Measurements from ENCODE around the gene FAIM. TPM values are rescaled to one million over a fixed set of nuclear protein-coding genes. Genes with fewer than 3 reads are reported as not detected.

FAIM gene
- polyA plus RNA-seq, 3 donors from 2014 or later: 3.8 to 18.4 (median 17.7) TPM

GRCh38 chr3:138624518-138624917 lies 15.9 kb downstream of the FAIM start:
- Mint-ChIP-seq H3K27me3 (ENCODE audit: low read depth in 3 of 3) (no peaks in the 10 kb centered on the region), H3K36me3 (peaks cover under 1 to 24% (median 18%) of the 10 kb centered on the region in 3 donors), H3K27ac (no peak overlapping the region), H3K4me3 (no peak overlapping the region), H3K9me3 (no peaks in the 10 kb centered on the region), H3K4me1 (no peaks in the 10 kb centered on the region)
- no peak for DNase-seq

- no peaks in the 10 kb centered on the region for H3K9me3 Mint-ChIP-seq
- H3K27me3 Mint-ChIP-seq (ENCODE audit: low read depth in 3 of 3): no peaks in the 10 kb centered on the region
- peaks cover 5 to 31% (median 21%) of the 10 kb centered on the region in 3 donors for H3K36me3 Mint-ChIP-seq
- no peak overlapping the region for H3K27ac Mint-ChIP-seq
- no peaks in the 10 kb centered on the region for H3K4me1 Mint-ChIP-seq
- no peak for DNase-seq
- H3K4me3 Mint-ChIP-seq: no peak overlapping the region
Measured at GRCh38 chr3:138625707-138626365, 17.3 kb downstream of the FAIM start.

- no peaks in the 10 kb centered on the region for H3K4me1 Mint-ChIP-seq
- H3K9me3 Mint-ChIP-seq: no peaks in the 10 kb centered on the region
- DNase-seq: no peak
- H3K36me3 Mint-ChIP-seq: peaks cover 16 to 41% (median 20%) of the 10 kb centered on the region in 3 donors
- H3K27me3 Mint-ChIP-seq (ENCODE audit: low read depth in 3 of 3): no peaks in the 10 kb centered on the region
- H3K27ac Mint-ChIP-seq: no peak overlapping the region
- no peak overlapping the region for H3K4me3 Mint-ChIP-seq
Measured at GRCh38 chr3:138629526-138629925, 21.0 kb downstream of the FAIM start.

DNA sequence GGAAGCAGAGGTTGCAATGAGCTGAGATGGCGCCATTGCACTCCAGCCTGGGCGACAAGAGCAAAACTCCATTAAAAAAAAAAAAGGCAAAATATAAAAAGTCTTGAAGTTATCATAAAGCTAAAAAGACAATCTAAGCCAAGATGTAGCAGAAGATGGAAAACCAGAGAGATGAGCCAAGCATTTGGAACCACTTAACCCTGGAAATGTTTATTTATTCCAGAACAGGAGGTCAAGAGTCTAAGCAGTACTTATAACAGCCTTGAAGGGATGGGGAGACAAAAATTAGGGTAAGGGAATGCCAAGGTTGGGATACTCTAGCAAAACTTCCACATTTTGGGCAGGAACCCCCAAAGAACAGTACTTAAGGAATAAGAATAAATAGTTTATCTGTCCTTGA lies 30.1 kb downstream of the FAIM start:
- no peak for DNase-seq
- H3K27ac Mint-ChIP-seq: no peak overlapping the region
- H3K36me3 Mint-ChIP-seq: peaks cover 14 to 25% (median 21%) of the 10 kb centered on the region in 3 donors
- H3K27me3 Mint-ChIP-seq (ENCODE audit: low read depth in 3 of 3): peaks cover 0 to 3% (median 0%) of the 10 kb centered on the region in 3 donors
- H3K4me1 Mint-ChIP-seq: no peaks in the 10 kb centered on the region
- H3K9me3 Mint-ChIP-seq: peaks cover 2 to 14% (median 11%) of the 10 kb centered on the region in 6 donors
- H3K4me3 Mint-ChIP-seq: no peak overlapping the region

- no peaks in the 10 kb centered on the region for H3K4me1 Mint-ChIP-seq
- H3K27me3 Mint-ChIP-seq (ENCODE audit: low read depth in 3 of 3): peaks cover 0 to 3% (median 0%) of the 10 kb centered on the region in 3 donors
- H3K4me3 Mint-ChIP-seq: no peak overlapping the region
- peaks cover 4 to 27% (median 21%) of the 10 kb centered on the region in 6 donors for H3K9me3 Mint-ChIP-seq
- H3K36me3 Mint-ChIP-seq: peaks cover 11 to 22% (median 18%) of the 10 kb centered on the region in 3 donors
- DNase-seq: no peak
- no peak overlapping the region for H3K27ac Mint-ChIP-seq
Measured at GRCh38 chr3:138640537-138640936, 32.0 kb downstream of the FAIM start.

DNA sequence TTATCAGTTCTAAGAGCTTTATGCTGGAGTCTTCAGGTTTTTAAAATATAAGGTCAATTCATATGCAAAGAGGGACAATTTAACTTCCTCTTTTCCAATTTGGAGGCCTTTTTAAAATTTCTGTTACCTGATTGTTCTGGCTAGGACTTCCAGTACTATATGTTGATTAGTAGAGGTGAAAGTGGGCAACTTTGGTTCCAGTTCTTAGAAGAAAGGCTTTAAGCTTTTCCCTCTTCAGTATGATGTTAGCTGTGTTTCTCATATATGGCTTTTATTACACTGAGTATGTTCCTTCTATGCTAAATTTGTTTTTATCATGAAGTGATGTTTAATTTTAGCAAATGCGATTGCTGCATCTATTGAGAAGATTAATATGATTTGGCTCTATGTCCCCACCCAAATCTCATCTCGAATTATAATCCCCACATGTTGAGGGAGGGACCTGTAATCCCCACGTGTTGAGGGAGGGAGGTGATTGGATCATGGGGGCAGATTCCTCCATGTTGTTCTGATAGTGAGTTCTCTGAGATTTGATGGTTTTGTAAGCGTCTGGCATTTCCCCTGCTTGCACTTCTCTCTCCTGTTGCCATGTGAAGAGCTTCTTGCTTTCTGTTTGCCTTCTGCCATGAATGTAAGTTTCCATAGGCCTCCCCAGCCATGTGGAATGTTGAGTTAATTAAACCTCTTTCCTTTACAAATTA lies 33.8 kb downstream of the FAIM start:
- peaks cover 2 to 4% (median 3%) of the 10 kb centered on the region in 3 donors for H3K27me3 Mint-ChIP-seq (ENCODE audit: low read depth in 3 of 3)

GRCh38 chr3:138642927-138643253 lies 34.3 kb downstream of the FAIM start:
- H3K27me3 Mint-ChIP-seq (ENCODE audit: low read depth in 3 of 3): peaks cover under 1 to 4% (median 3%) of the 10 kb centered on the region in 3 donors
- H3K4me1 Mint-ChIP-seq: no peaks in the 10 kb centered on the region
- peaks cover 10 to 24% (median 21%) of the 10 kb centered on the region in 3 donors for H3K36me3 Mint-ChIP-seq
- no peak overlapping the region for H3K27ac Mint-ChIP-seq
- H3K4me3 Mint-ChIP-seq: no peak overlapping the region
- H3K9me3 Mint-ChIP-seq: peaks cover 12 to 48% (median 37%) of the 10 kb centered on the region in 6 donors
- no peak for DNase-seq

More for the DNA sequence above, 33.8 kb downstream of the FAIM start:
- Mint-ChIP-seq H3K27ac (no peak overlapping the region), H3K36me3 (peaks cover 10 to 22% (median 19%) of the 10 kb centered on the region in 3 donors), H3K4me1 (no peaks in the 10 kb centered on the region), H3K4me3 (no peak overlapping the region), H3K9me3 (peaks cover 10 to 43% (median 35%) of the 10 kb centered on the region in 6 donors)
- no peak for DNase-seq

GRCh38 chr3:138646008-138646407 lies 37.4 kb downstream of the FAIM start:
- Mint-ChIP-seq H3K9me3 (peaks cover 12 to 52% (median 40%) of the 10 kb centered on the region in 6 donors), H3K27me3 (ENCODE audit: low read depth in 3 of 3) (peaks cover 2 to 4% (median 3%) of the 10 kb centered on the region in 3 donors), H3K36me3 (peaks cover 24 to 41% (median 31%) of the 10 kb centered on the region in 3 donors), H3K4me1 (no peaks in the 10 kb centered on the region), H3K4me3 (no peak overlapping the region), H3K27ac (no peak overlapping the region)
- no peak for DNase-seq

GRCh38 chr3:138646513-138646912 lies 37.9 kb downstream of the FAIM start:
- no peak overlapping the region for H3K4me3 Mint-ChIP-seq
- H3K27me3 Mint-ChIP-seq (ENCODE audit: low read depth in 3 of 3): peaks cover 2 to 4% (median 3%) of the 10 kb centered on the region in 3 donors
- no peak for DNase-seq
- no peaks in the 10 kb centered on the region for H3K4me1 Mint-ChIP-seq
- peaks cover 12 to 52% (median 40%) of the 10 kb centered on the region in 6 donors for H3K9me3 Mint-ChIP-seq
- no peak overlapping the region for H3K27ac Mint-ChIP-seq
- peaks cover 24 to 45% (median 36%) of the 10 kb centered on the region in 3 donors for H3K36me3 Mint-ChIP-seq

GRCh38 chr3:138649134-138649533 lies 40.6 kb downstream of the FAIM start:
- H3K36me3 Mint-ChIP-seq: peaks cover 26 to 42% (median 31%) of the 10 kb centered on the region in 3 donors
- H3K27ac Mint-ChIP-seq: no peak overlapping the region
- H3K4me3 Mint-ChIP-seq: no peak overlapping the region
- DNase-seq: no peak
- H3K9me3 Mint-ChIP-seq: peaks cover 11 to 40% (median 26%) of the 10 kb centered on the region in 6 donors
- peaks cover 2 to 4% (median 3%) of the 10 kb centered on the region in 3 donors for H3K27me3 Mint-ChIP-seq (ENCODE audit: low read depth in 3 of 3)
- no peaks in the 10 kb centered on the region for H3K4me1 Mint-ChIP-seq

- Mint-ChIP-seq H3K4me1 (peaks cover 3 to 5% of the 10 kb centered on the region in 2 donors), H3K9me3 (peaks cover 0 to 2% (median under 1%) of the 10 kb centered on the region in 6 donors), H3K27me3 (ENCODE audit: low read depth in 3 of 3) (peaks cover 0 to 2% (median 0%) of the 10 kb centered on the region in 3 donors), H3K27ac (no peak overlapping the region), H3K36me3 (peaks cover 32 to 54% (median 40%) of the 10 kb centered on the region in 3 donors), H3K4me3 (no peak overlapping the region)
- no peak for DNase-seq
Measured at GRCh38 chr3:138653567-138653966, 45.0 kb downstream of the FAIM start.

DNA sequence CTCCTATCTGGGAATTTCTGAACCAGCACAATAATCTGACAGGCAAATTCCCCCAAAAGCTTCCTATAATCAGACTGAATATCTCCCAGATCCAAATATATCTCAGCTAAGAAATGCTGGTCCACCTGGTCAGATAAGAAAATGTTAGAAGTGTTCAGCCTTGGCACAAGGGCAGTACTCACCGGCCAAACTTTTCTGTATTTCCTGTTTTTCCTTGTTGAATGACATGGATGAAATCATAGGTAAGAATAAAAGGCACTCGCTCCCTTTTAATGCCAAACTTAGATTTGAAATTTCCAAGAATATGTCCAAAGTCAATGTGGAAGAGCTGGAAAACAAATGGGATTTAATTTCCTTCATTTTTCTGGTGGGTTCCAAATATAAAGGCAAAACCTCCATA lies 48.9 kb downstream of the FAIM start:
- Mint-ChIP-seq H3K9me3 (no peaks in the 10 kb centered on the region), H3K4me1 (peaks cover 3 to 5% of the 10 kb centered on the region in 2 donors), H3K36me3 (peaks cover 22 to 48% (median 34%) of the 10 kb centered on the region in 3 donors), H3K4me3 (no peak overlapping the region), H3K27ac (no peak overlapping the region), H3K27me3 (ENCODE audit: low read depth in 3 of 3) (no peaks in the 10 kb centered on the region)
- no peak for DNase-seq

- Mint-ChIP-seq H3K9me3 (no peaks in the 10 kb centered on the region), H3K4me3 (no peak overlapping the region), H3K27me3 (ENCODE audit: low read depth in 3 of 3) (peaks cover 0 to 2% (median 0%) of the 10 kb centered on the region in 3 donors), H3K36me3 (peaks cover 28 to 42% (median 33%) of the 10 kb centered on the region in 3 donors), H3K4me1 (no peaks in the 10 kb centered on the region), H3K27ac (no peak overlapping the region)
- DNase-seq: no peak
Measured at GRCh38 chr3:138668107-138668506, 59.5 kb downstream of the FAIM start.

DNA sequence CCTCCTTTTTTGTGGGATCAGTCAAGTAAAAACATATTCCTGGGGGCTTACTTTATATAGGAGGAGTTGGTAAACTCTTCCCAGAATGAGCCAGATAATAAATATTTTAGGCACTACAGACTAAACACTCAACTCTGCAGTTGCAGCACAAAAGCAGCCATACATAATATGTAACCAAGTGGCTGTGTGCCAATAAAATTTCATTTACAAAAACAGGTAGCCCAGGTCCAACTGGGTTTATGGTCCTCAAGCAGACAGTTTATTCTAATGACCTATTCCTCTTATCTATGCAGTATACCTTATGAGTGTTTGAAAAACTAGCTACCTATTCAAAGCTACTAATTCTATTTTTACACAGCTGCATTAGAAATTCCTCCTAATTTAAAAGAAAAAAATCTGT lies 61.8 kb downstream of the FAIM start:
- peaks cover 27 to 48% (median 33%) of the 10 kb centered on the region in 3 donors for H3K36me3 Mint-ChIP-seq
- H3K9me3 Mint-ChIP-seq: peaks cover 2 to 7% (median 5%) of the 10 kb centered on the region in 6 donors
- no peaks in the 10 kb centered on the region for H3K4me1 Mint-ChIP-seq
- no peak overlapping the region for H3K4me3 Mint-ChIP-seq
- peaks cover 0 to 2% (median 0%) of the 10 kb centered on the region in 3 donors for H3K27me3 Mint-ChIP-seq (ENCODE audit: low read depth in 3 of 3)
- no peak for DNase-seq
- no peak overlapping the region for H3K27ac Mint-ChIP-seq

All from immature natural killer cell (primary cell).